ENCODE data around the gene SLC16A9.

DNA sequence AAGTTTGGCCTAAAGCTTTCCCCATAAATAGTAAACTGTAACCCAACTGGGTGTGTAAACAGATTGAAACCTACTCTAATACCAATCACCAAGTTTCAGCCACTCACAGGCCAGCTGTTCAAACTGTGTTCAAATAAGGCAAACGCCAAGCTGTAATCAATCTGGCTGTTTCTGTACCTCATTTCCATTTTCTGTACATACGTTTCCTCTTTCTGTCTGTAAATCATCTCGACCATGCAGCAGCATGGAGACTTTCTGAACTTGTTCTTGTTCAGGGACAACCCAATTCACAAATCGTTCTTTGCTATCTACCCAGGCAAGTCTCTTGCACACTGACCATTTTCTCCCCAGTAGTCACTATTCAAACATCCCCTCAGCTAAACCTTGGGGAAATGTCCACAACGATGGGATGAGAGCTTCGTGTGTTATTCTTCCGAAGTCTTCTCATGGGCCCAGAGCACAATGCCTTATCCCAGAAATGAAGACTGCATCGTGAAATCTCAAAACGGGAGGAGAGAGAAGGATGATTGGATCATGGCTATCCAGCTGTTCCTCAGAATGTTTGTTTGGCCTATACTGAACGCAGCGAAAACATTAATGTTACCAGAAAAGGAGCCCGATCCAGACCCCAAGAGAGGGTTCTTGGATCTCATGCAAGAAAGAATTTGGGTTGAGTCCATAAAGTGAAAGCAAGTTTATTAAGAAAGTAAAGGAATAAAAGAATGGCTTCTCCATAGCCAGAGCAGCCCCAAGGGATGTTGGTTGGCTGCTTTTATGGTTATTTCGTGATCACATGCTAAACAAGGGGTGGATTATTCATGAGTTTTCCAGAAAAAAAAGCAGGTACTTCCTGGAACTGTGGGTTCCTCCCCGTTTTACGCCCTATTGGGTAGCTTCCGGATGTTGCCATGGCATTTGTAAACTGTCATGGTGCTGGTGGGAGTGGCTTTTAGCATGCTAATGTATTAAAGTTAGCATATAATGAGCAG is 86.2 kb downstream of the SLC16A9 start:
- TF ChIP-seq ZNF324 (tag by site-specific recombination; IDR thresholded peaks at IDR 0.05) (no peak), ZNF529 (tag by site-specific recombination; IDR thresholded peaks at IDR 0.05; ENCODE audit: insufficient replicate concordance) (no peak), ZXDB (tag by site-specific recombination; IDR thresholded peaks at IDR 0.05) (no peak), ZNF544 (tag by site-specific recombination; IDR thresholded peaks at IDR 0.05) (no peak), ZNF837 (tag by site-specific recombination; IDR thresholded peaks at IDR 0.05) (no peak), YY1 (tag by site-specific recombination; IDR thresholded peaks at IDR 0.05) (no peak), ZNF335 (tag by site-specific recombination; conservative IDR thresholded peaks at IDR 0.05) (no peak), ZNF266 (tag by site-specific recombination; IDR thresholded peaks at IDR 0.05; ENCODE audit: low read depth) (no peak), ZNF501 (tag by site-specific recombination; IDR thresholded peaks at IDR 0.05) (no peak)
- TF ChIP-seq, protein P1, sequence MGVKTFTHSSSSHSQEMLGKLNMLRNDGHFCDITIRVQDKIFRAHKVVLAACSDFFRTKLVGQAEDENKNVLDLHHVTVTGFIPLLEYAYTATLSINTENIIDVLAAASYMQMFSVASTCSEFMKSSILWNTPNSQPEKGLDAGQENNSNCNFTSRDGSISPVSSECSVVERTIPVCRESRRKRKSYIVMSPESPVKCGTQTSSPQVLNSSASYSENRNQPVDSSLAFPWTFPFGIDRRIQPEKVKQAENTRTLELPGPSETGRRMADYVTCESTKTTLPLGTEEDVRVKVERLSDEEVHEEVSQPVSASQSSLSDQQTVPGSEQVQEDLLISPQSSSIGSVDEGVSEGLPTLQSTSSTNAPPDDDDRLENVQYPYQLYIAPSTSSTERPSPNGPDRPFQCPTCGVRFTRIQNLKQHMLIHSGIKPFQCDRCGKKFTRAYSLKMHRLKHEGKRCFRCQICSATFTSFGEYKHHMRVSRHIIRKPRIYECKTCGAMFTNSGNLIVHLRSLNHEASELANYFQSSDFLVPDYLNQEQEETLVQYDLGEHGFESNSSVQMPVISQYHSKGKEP (tag by site-specific recombination; IDR thresholded peaks at IDR 0.05): no peak
- TF ChIP-seq, protein P2, sequence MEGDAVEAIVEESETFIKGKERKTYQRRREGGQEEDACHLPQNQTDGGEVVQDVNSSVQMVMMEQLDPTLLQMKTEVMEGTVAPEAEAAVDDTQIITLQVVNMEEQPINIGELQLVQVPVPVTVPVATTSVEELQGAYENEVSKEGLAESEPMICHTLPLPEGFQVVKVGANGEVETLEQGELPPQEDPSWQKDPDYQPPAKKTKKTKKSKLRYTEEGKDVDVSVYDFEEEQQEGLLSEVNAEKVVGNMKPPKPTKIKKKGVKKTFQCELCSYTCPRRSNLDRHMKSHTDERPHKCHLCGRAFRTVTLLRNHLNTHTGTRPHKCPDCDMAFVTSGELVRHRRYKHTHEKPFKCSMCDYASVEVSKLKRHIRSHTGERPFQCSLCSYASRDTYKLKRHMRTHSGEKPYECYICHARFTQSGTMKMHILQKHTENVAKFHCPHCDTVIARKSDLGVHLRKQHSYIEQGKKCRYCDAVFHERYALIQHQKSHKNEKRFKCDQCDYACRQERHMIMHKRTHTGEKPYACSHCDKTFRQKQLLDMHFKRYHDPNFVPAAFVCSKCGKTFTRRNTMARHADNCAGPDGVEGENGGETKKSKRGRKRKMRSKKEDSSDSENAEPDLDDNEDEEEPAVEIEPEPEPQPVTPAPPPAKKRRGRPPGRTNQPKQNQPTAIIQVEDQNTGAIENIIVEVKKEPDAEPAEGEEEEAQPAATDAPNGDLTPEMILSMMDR (tag by site-specific recombination; IDR thresholded peaks at IDR 0.05): no peak
- TF ChIP-seq, protein P3, sequence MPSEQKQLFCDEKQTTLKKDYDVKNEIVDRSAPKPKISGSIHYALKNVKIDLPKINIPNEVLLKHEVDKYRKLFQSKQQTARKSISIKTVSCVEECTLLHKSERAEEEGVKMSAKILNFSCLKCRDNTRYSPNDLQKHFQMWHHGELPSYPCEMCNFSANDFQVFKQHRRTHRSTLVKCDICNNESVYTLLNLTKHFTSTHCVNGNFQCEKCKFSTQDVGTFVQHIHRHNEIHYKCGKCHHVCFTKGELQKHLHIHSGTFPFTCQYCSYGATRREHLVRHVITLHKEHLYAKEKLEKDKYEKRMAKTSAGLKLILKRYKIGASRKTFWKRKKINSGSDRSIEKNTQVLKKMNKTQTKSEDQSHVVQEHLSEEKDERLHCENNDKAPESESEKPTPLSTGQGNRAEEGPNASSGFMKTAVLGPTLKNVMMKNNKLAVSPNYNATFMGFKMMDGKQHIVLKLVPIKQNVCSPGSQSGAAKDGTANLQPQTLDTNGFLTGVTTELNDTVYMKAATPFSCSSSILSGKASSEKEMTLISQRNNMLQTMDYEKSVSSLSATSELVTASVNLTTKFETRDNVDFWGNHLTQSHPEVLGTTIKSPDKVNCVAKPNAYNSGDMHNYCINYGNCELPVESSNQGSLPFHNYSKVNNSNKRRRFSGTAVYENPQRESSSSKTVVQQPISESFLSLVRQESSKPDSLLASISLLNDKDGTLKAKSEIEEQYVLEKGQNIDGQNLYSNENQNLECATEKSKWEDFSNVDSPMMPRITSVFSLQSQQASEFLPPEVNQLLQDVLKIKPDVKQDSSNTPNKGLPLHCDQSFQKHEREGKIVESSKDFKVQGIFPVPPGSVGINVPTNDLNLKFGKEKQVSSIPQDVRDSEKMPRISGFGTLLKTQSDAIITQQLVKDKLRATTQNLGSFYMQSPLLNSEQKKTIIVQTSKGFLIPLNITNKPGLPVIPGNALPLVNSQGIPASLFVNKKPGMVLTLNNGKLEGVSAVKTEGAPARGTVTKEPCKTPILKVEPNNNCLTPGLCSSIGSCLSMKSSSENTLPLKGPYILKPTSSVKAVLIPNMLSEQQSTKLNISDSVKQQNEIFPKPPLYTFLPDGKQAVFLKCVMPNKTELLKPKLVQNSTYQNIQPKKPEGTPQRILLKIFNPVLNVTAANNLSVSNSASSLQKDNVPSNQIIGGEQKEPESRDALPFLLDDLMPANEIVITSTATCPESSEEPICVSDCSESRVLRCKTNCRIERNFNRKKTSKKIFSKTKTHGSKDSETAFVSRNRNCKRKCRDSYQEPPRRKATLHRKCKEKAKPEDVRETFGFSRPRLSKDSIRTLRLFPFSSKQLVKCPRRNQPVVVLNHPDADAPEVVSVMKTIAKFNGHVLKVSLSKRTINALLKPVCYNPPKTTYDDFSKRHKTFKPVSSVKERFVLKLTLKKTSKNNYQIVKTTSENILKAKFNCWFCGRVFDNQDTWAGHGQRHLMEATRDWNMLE (tag by site-specific recombination; conservative IDR thresholded peaks at IDR 0.05; ENCODE audit: low read depth): no peak
